Testis (tissue), 2 donors: ENCODE data around the gene TUBA3D.
"Not testable (repeated sequence)": the region's sequence is repeated elsewhere in the genome, so short reads cannot be mapped to it uniquely, and the experiment has no call there.

Experiments
- CTCF ChIP-seq, 3 experiments: fragments of 450-650 bp in 2 of 3; fragments of 200-600 bp in 1 of 3; sonication (generic) in 1 of 3; IDR thresholded peaks; one replicate each; pipeline ENCODE4 v1.5.1; 2016 to 2019; ENCODE audit warnings: antibody characterized with exemption in 3 of 3, mild to moderate bottlenecking in 2 of 3, moderate library complexity in 1 of 3
- POLR2A ChIP-seq: fragments of 450-650 bp; IDR thresholded peaks from one replicate; pipeline ENCODE4 v1.6.1; 2017; ENCODE audit warnings: antibody characterized with exemption, mild to moderate bottlenecking, moderate library complexity

- not testable (repeated sequence) for TF ChIP-seq POLR2A; CTCF (IDR thresholded peaks at IDR 0.05)
These were observed 5.0 kb upstream of the TUBA3D start for GRCh38 chr2:131470944-131471343.
